Breast epithelium (tissue), 4 donors: ENCODE data around the gene TANGO2. TPM values are rescaled to one million over a fixed set of nuclear protein-coding genes. Genes with fewer than 3 reads are reported as not detected.

Experiments used
- DNase-seq, 2 donors: peaks; one replicate each; pipeline ENCODE4 v3.0.0-alpha.2; 2019; ENCODE audit warnings: low spot score in 2 of 2
- H3K27ac ChIP-seq, 2 donors: fragments of 200-600 bp; sonication (generic) in 1 of 2; one replicate each; pipeline ENCODE4 v1.5.1; 2016 to 2019; ENCODE audit warnings: mild to moderate bottlenecking in 1 of 2
- H3K27me3 ChIP-seq, 2 donors: fragments of 200-600 bp; sonication (generic) in 1 of 2; one replicate each; pipeline versions ENCODE4 v1.5.1 to v1.6.0; 2017 to 2019; ENCODE audit warnings: control low read depth in 1 of 2, mild to moderate bottlenecking in 1 of 2
- H3K36me3 ChIP-seq: fragments of 200-600 bp; one replicate; pipeline ENCODE4 v1.5.1; 2019
- H3K4me1 ChIP-seq, 2 donors: fragments of 200-600 bp; sonication (generic); one replicate each; pipeline ENCODE4 v1.5.1; 2016 to 2019; ENCODE audit warnings: control low read depth in 1 of 2
- H3K4me3 ChIP-seq, 3 donors: fragments of 200-600 bp; sonication (generic); 1 replicate in 2 of 3; 2 replicates in 1 of 3; pipeline ENCODE4 v1.5.1; 2016 to 2019; ENCODE audit warnings: mild to moderate bottlenecking in 3 of 3, moderate library complexity in 2 of 3
- H3K9me3 ChIP-seq, 2 donors: fragments of 200-600 bp; sonication (generic) in 1 of 2; one replicate each; pipeline ENCODE4 v1.5.1; 2016 to 2019; ENCODE audit warnings: control low read depth in 1 of 2
- CTCF ChIP-seq, 3 donors: fragments of 450-650 bp; IDR thresholded peaks; one replicate each; pipeline ENCODE4 v1.5.1; 2016 to 2017; ENCODE audit warnings: antibody characterized with exemption in 3 of 3, mild to moderate bottlenecking in 3 of 3, moderate library complexity in 3 of 3
- POLR2A ChIP-seq: fragments of 450-650 bp; IDR thresholded peaks from one replicate; pipeline ENCODE4 v1.6.1; 2016; ENCODE audit warnings: antibody characterized with exemption, mild to moderate bottlenecking, moderate library complexity
- POLR2AphosphoS5 ChIP-seq, 3 donors: sonication (generic); formaldehyde crosslinking; IDR thresholded peaks; one replicate each; pipeline ENCODE4 v1.6.1; 2017; ENCODE audit warnings: antibody characterized with exemption in 3 of 3
- intact Hi-C: fragments of 100-400 bp; cut with DNase I; formaldehyde crosslinking; loops from one replicate; pipeline ENCODE4 v1.15.1; 2023; ENCODE audit warnings: low total_unique reads
- total RNA-seq, 3 donors: library from RNA; depleted of rRNA; stranded (reverse); fragments of >200 nt; gene quantifications; one replicate each; pipeline ENCODE4 v1.1.0, GENCODE V29; 2016

The TANGO2 gene
- total RNA-seq, 3 donors from 2014 or later = 25.9 to 55.4 (median 33.4) TPM

- Histone ChIP-seq H3K4me3 (no peak overlapping the region), H3K9me3 (no peaks in the 10 kb centered on the region), H3K27ac (no peak overlapping the region), H3K4me1 (peaks cover 0 to 4% of the 10 kb centered on the region in 2 donors), H3K27me3 (no peaks in the 10 kb centered on the region), H3K36me3 (no peaks in the 10 kb centered on the region)
- TF ChIP-seq POLR2A = no peak
- no peak for DNase-seq
- intact Hi-C loops = no loop called here
These were observed 22.4 kb downstream of the TANGO2 start for GRCh38 chr22:20043057-20043996.

- no peaks in the 10 kb centered on the region for H3K9me3 ChIP-seq
- no peak for DNase-seq
- H3K27me3 ChIP-seq = no peaks in the 10 kb centered on the region
- H3K36me3 ChIP-seq = no peaks in the 10 kb centered on the region
- intact Hi-C loops = no loop called here
- H3K4me3 ChIP-seq = no peak overlapping the region
- TF ChIP-seq POLR2A = no peak
- no peak for TF ChIP-seq CTCF (IDR thresholded peaks at IDR 0.05)
- no peak for TF ChIP-seq POLR2AphosphoS5 (IDR thresholded peaks at IDR 0.05)
- no peak overlapping the region for H3K27ac ChIP-seq
- H3K4me1 ChIP-seq = peaks cover 0 to 4% of the 10 kb centered on the region in 2 donors
These were observed 23.1 kb downstream of the TANGO2 start for GRCh38 chr22:20043997-20044342.

- Histone ChIP-seq H3K27me3 (no peaks in the 10 kb centered on the region), H3K27ac (no peak overlapping the region), H3K36me3 (no peaks in the 10 kb centered on the region), H3K4me1 (peaks cover 0 to 4% of the 10 kb centered on the region in 2 donors), H3K9me3 (no peaks in the 10 kb centered on the region), H3K4me3 (no peak overlapping the region)
- DNase-seq = no peak
- TF ChIP-seq POLR2A (no peak), CTCF (IDR thresholded peaks at IDR 0.05) (no peak), POLR2AphosphoS5 (IDR thresholded peaks at IDR 0.05) (no peak)
- intact Hi-C loops = no loop called here
These were observed 23.7 kb downstream of the TANGO2 start for GRCh38 chr22:20044495-20045151.

GRCh38 chr22:20046730-20047129, 25.8 kb downstream of the TANGO2 start:
- no peaks in the 10 kb centered on the region for H3K9me3 ChIP-seq
- H3K27ac ChIP-seq = no peak overlapping the region
- no peak overlapping the region for H3K4me3 ChIP-seq
- no peaks in the 10 kb centered on the region for H3K27me3 ChIP-seq
- no peak for DNase-seq
- no peak for TF ChIP-seq POLR2AphosphoS5 (IDR thresholded peaks at IDR 0.05)
- TF ChIP-seq CTCF (IDR thresholded peaks at IDR 0.05) = no peak
- no peak for TF ChIP-seq POLR2A
- H3K4me1 ChIP-seq = no peaks in the 10 kb centered on the region
- intact Hi-C loops = no loop called here
- no peaks in the 10 kb centered on the region for H3K36me3 ChIP-seq

GRCh38 chr22:20051927-20052308, 31.0 kb downstream of the TANGO2 start:
- no peak for DNase-seq
- no peak overlapping the region for H3K27ac ChIP-seq
- no peaks in the 10 kb centered on the region for H3K9me3 ChIP-seq
- intact Hi-C loops = no loop called here
- H3K4me3 ChIP-seq = no peak overlapping the region
- no peaks in the 10 kb centered on the region for H3K27me3 ChIP-seq
- H3K4me1 ChIP-seq = no peaks in the 10 kb centered on the region
- no peaks in the 10 kb centered on the region for H3K36me3 ChIP-seq
- no peak for TF ChIP-seq POLR2A
- no peak for TF ChIP-seq POLR2AphosphoS5 (IDR thresholded peaks at IDR 0.05)
- no peak for TF ChIP-seq CTCF (IDR thresholded peaks at IDR 0.05)
